Measurements from ENCODE around the gene FGD2.
"Not testable (repeated sequence)": the region's sequence is repeated elsewhere in the genome, so short reads cannot be mapped to it uniquely, and the experiment has no call there.

Gene FGD2

GRCh38 chr6:37043091-37043490, 37.6 kb downstream of the FGD2 start:
- DNase-seq: not testable (repeated sequence)

GRCh38 chr6:37047346-37047688, 41.9 kb downstream of the FGD2 start:
- no peak for DNase-seq

- no peak for DNase-seq
These were observed 42.4 kb downstream of the FGD2 start for GRCh38 chr6:37047689-37048402.

- no peak for DNase-seq
These were observed 43.0 kb downstream of the FGD2 start for GRCh38 chr6:37048403-37048850.

GRCh38 chr6:37048851-37049757, 43.6 kb downstream of the FGD2 start:
- peak; percentile 65 for DNase-seq

- no peak for DNase-seq
These were observed 44.2 kb downstream of the FGD2 start for GRCh38 chr6:37049758-37050044.

GRCh38 chr6:37050045-37050853, 44.8 kb downstream of the FGD2 start:
- no peak for DNase-seq

- no peak for DNase-seq
These were observed 45.3 kb downstream of the FGD2 start for GRCh38 chr6:37050854-37051137.

GRCh38 chr6:37051138-37052026, 45.9 kb downstream of the FGD2 start:
- DNase-seq: peak; percentile 80

- DNase-seq: no peak
These were observed 46.7 kb downstream of the FGD2 start for GRCh38 chr6:37052027-37052628.

GRCh38 chr6:37053683-37054082, 48.2 kb downstream of the FGD2 start:
- DNase-seq: no peak

GRCh38 chr6:37054171-37054570, 48.7 kb downstream of the FGD2 start:
- no peak for DNase-seq

GRCh38 chr6:37054580-37054979, 49.1 kb downstream of the FGD2 start:
- no peak for DNase-seq

- DNase-seq: no peak
These were observed 50.6 kb downstream of the FGD2 start for GRCh38 chr6:37056112-37056403.

GRCh38 chr6:37056439-37057127, 51.1 kb downstream of the FGD2 start:
- DNase-seq: no peak

GRCh38 chr6:37057128-37057471, 51.6 kb downstream of the FGD2 start:
- no peak for DNase-seq

GRCh38 chr6:37057678-37058077, 52.2 kb downstream of the FGD2 start:
- no peak for DNase-seq

GRCh38 chr6:37058084-37058586, 52.7 kb downstream of the FGD2 start:
- DNase-seq: no peak

- DNase-seq: not testable (repeated sequence)
These were observed 53.5 kb downstream of the FGD2 start for GRCh38 chr6:37058984-37059343.

- no peak for DNase-seq
These were observed 54.1 kb downstream of the FGD2 start for GRCh38 chr6:37059344-37060194.

- DNase-seq: no peak
These were observed 54.7 kb downstream of the FGD2 start for GRCh38 chr6:37060195-37060559.

Data from activated CD4-positive, alpha-beta T cell treated with anti-CD3 and anti-CD28 coated beads for 1 hour (primary cell).